H1 (cell line): ENCODE data around the gene MANSC1. TPM values are rescaled to one million over a fixed set of nuclear protein-coding genes. Genes with fewer than 3 reads are reported as not detected.

ENCODE experiments used
- CHD7 ChIP-seq: fragments of 300-600 bp; sonication (generic); IDR thresholded peaks from 2 replicates; pipeline ENCODE4 v1.7.1; 2012; ENCODE audit warnings: low read length, moderate library complexity, mild to moderate bottlenecking, inconsistent platforms; ENCODE audit not compliant: insufficient replicate concordance
- polyA plus RNA-seq, 7 experiments: library from polyadenylated mRNA; depleted of rRNA in 3 of 7; stranded (reverse) in 5 of 7; unstranded in 2 of 7; fragments of >200 nt in 5 of 7; fragments of 200-250 nt in 2 of 7; gene quantifications; 1 replicate in 5 of 7; 2 replicates in 1 of 7; 4 replicates in 1 of 7; pipeline versions ENCODE4 v1.2.1 to v1.2.3, GENCODE V29; 2011 to 2013; ENCODE audit warnings: missing spikeins in 2 of 7, mixed read lengths in 2 of 7
- total RNA-seq: library from RNA; stranded (reverse); fragmentation: NEBNext Ultra II Directional; extraction: Animal tissue kit (Norgen Biotek cat#: 25700); gene quantifications from 2 replicates; pipeline ENCODE4 v1.2.1, GENCODE V29; 2021

Gene MANSC1
- total and polyA plus RNA-seq, 2 of the 8 experiments (the other 6 are each of a cell fraction or from before 2014, with no cell fraction given) = 2.0 to 8.9 TPM

DNA sequence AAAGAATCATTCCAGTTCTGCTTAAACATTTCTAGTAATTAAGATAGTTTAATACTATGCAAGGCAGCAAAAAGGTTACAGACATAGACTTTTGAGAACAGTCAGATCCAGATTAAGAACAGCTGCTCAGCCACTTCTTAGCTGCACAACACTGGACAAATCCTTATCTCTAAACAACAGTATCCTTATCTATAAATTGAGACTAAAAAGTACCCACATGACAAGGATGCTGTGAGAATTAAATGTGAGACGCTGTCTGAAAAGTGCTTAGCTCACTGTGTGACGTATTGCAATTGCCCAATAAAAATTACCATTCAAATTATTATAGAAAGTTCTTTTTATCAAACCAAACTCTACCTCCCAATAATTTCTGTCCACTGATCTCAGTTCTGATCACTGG is 42.4 kb upstream of the MANSC1 start (continued):
- TF ChIP-seq CHD7 = no peak
